ACC112 (cell line): ENCODE data around the gene NFIA.
A peak's percentile ranks its signal among the peaks of the same experiment; 100 is the strongest.

ENCODE experiments used
- H2AFZ ChIP-seq: fragments of 200-600 bp; sonication (generic); one replicate; pipeline ENCODE4 v1.6.0; 2017; ENCODE audit warnings: antibody characterized with exemption, low read length; ENCODE audit not compliant: unreplicated experiment
- H3K27ac ChIP-seq: fragments of 200-600 bp; sonication (generic); 2 replicates; pipeline ENCODE4 v1.5.1; 2014; ENCODE audit warnings: low read depth, mild to moderate bottlenecking, antibody characterized with exemption, low read length, moderate library complexity
- H3K27me3 ChIP-seq: fragments of 200-600 bp; sonication (generic); 2 replicates; pipeline ENCODE4 v1.6.1; 2014; ENCODE audit warnings: mild to moderate bottlenecking, antibody characterized with exemption, low read length, moderate library complexity, mixed read lengths; ENCODE audit not compliant: insufficient read depth
- H3K36me3 ChIP-seq: fragments of 200-600 bp; sonication (generic); 2 replicates; pipeline ENCODE4 v1.6.1; 2016; ENCODE audit warnings: mild to moderate bottlenecking, antibody characterized with exemption, low read length, moderate library complexity, mixed read lengths; ENCODE audit not compliant: insufficient read depth
- H3K4me1 ChIP-seq: fragments of 200-600 bp; sonication (generic); one replicate; pipeline ENCODE4 v1.6.1; 2016; ENCODE audit warnings: low read length, mixed read lengths; ENCODE audit not compliant: insufficient read depth, unreplicated experiment, control insufficient read depth
- H3K4me3 ChIP-seq: fragments of 200-600 bp; sonication (generic); 2 replicates; pipeline ENCODE4 v1.5.1; 2014; ENCODE audit warnings: mild to moderate bottlenecking, low read depth, low read length
- H3K79me2 ChIP-seq: fragments of 200-600 bp; sonication (generic); one replicate; pipeline ENCODE4 v1.6.0; 2016; ENCODE audit warnings: low read length; ENCODE audit not compliant: control insufficient read depth, unreplicated experiment, insufficient read depth

The NFIA gene

GRCh38 chr1:61171346-61171745 lies 89.0 kb downstream of the NFIA start:
- Histone ChIP-seq H3K27me3 (no peaks in the 10 kb centered on the region), H2AFZ (no peak overlapping the region), H3K36me3 (peaks cover 6% of the 10 kb centered on the region; the same call in 1 of the 2 replicates), H3K4me1 (peaks cover 36% of the 10 kb centered on the region), H3K4me3 (peak overlapping the region; percentile 60; the same call in 1 of the 2 replicates), H3K79me2 (peaks cover 39% of the 10 kb centered on the region), H3K27ac (peak overlapping the region; percentile 28; the same call in 1 of the 2 replicates)

GRCh38 chr1:61171974-61172373 lies 89.6 kb downstream of the NFIA start:
- H3K79me2 ChIP-seq: peaks cover 39% of the 10 kb centered on the region
- peak overlapping the region; percentile 57 for H2AFZ ChIP-seq

GRCh38 chr1:61173118-61173517 lies 90.8 kb downstream of the NFIA start:
- no peaks in the 10 kb centered on the region for H3K27me3 ChIP-seq
- peaks cover 36% of the 10 kb centered on the region for H3K4me1 ChIP-seq
- H3K27ac ChIP-seq: no peak overlapping the region
- peaks cover 6% of the 10 kb centered on the region; the same call in 1 of the 2 replicates for H3K36me3 ChIP-seq
- H3K4me3 ChIP-seq: peak overlapping the region; percentile 36; the same call in 1 of the 2 replicates
- H2AFZ ChIP-seq: no peak overlapping the region
- peaks cover 39% of the 10 kb centered on the region for H3K79me2 ChIP-seq

More at GRCh38 chr1:61171974-61172373, 89.6 kb downstream of the NFIA start:
- Histone ChIP-seq H3K27ac (peak overlapping the region; percentile 28), H3K27me3 (no peaks in the 10 kb centered on the region), H3K4me3 (peak overlapping the region; percentile 60; the same call in 1 of the 2 replicates), H3K36me3 (peaks cover 6% of the 10 kb centered on the region; the same call in 1 of the 2 replicates), H3K4me1 (peaks cover 36% of the 10 kb centered on the region)

GRCh38 chr1:61174060-61174795 lies 91.9 kb downstream of the NFIA start:
- H3K79me2 ChIP-seq: peaks cover 43% of the 10 kb centered on the region
- H3K27ac ChIP-seq: no peak overlapping the region
- peaks cover 36% of the 10 kb centered on the region for H3K4me1 ChIP-seq

GRCh38 chr1:61175976-61176375 lies 93.6 kb downstream of the NFIA start:
- H3K4me3 ChIP-seq: no peak overlapping the region
- H3K79me2 ChIP-seq: peaks cover 40% of the 10 kb centered on the region
- H2AFZ ChIP-seq: no peak overlapping the region
- H3K4me1 ChIP-seq: peaks cover 25% of the 10 kb centered on the region
- H3K27ac ChIP-seq: no peak overlapping the region
- H3K27me3 ChIP-seq: no peaks in the 10 kb centered on the region
- peaks cover 6% of the 10 kb centered on the region; the same call in 1 of the 2 replicates for H3K36me3 ChIP-seq

More at GRCh38 chr1:61174060-61174795, 91.9 kb downstream of the NFIA start:
- H3K4me3 ChIP-seq: no peak overlapping the region
- H2AFZ ChIP-seq: no peak overlapping the region
- H3K27me3 ChIP-seq: no peaks in the 10 kb centered on the region
- peaks cover 6% of the 10 kb centered on the region; the same call in 1 of the 2 replicates for H3K36me3 ChIP-seq

GRCh38 chr1:61181067-61182038 lies 99.0 kb downstream of the NFIA start:
- no peak overlapping the region for H3K4me3 ChIP-seq
- no peak overlapping the region for H2AFZ ChIP-seq

GRCh38 chr1:61182049-61182448 lies 99.7 kb downstream of the NFIA start:
- H3K79me2 ChIP-seq: peaks cover 29% of the 10 kb centered on the region
- no peak overlapping the region for H2AFZ ChIP-seq
- H3K36me3 ChIP-seq: no peaks in the 10 kb centered on the region
- peak overlapping the region; percentile 55 for H3K27ac ChIP-seq
- no peaks in the 10 kb centered on the region for H3K27me3 ChIP-seq
- no peak overlapping the region for H3K4me3 ChIP-seq
- peaks cover 55% of the 10 kb centered on the region for H3K4me1 ChIP-seq

More at GRCh38 chr1:61181067-61182038, 99.0 kb downstream of the NFIA start:
- H3K27ac ChIP-seq: peak overlapping the region; percentile 55
- no peaks in the 10 kb centered on the region for H3K36me3 ChIP-seq
- H3K79me2 ChIP-seq: peaks cover 23% of the 10 kb centered on the region
- no peaks in the 10 kb centered on the region for H3K27me3 ChIP-seq
- H3K4me1 ChIP-seq: peaks cover 48% of the 10 kb centered on the region

GRCh38 chr1:61182480-61182879 lies 100.1 kb downstream of the NFIA start:
- peaks cover 31% of the 10 kb centered on the region for H3K79me2 ChIP-seq
- H3K36me3 ChIP-seq: no peaks in the 10 kb centered on the region
- H3K4me3 ChIP-seq: no peak overlapping the region
- no peaks in the 10 kb centered on the region for H3K27me3 ChIP-seq
- H2AFZ ChIP-seq: no peak overlapping the region
- H3K27ac ChIP-seq: peak overlapping the region; percentile 33
- peaks cover 57% of the 10 kb centered on the region for H3K4me1 ChIP-seq

- H2AFZ ChIP-seq: peak overlapping the region; percentile 91
- peak overlapping the region; percentile 68 for H3K4me3 ChIP-seq
- H3K4me1 ChIP-seq: peaks cover 57% of the 10 kb centered on the region
- H3K27me3 ChIP-seq: no peaks in the 10 kb centered on the region
- peaks cover 31% of the 10 kb centered on the region for H3K79me2 ChIP-seq
- H3K36me3 ChIP-seq: no peaks in the 10 kb centered on the region
- H3K27ac ChIP-seq: peak overlapping the region; percentile 75
Observed at GRCh38 chr1:61183471-61184039, 101.2 kb downstream of the NFIA start.
